HG02852 (cell line): ENCODE results near the gene PPP6R1.
A peak's percentile ranks its signal among the peaks of the same experiment; 100 is the strongest.

Source experiments
- ATAC-seq: cut with Tn5 transposase; IDR thresholded peaks from one replicate; pipeline ENCODE4 v1.9.1; 2021; ENCODE audit warnings: mild to moderate bottlenecking, moderate library complexity; ENCODE audit not compliant: unreplicated experiment

The PPP6R1 gene

GRCh38 chr19:55279770-55280643 is 21.2 kb upstream of the PPP6R1 start, which contains the start of gene HSPBP1:
Gene HSPBP1 (minus strand): TSS chr19:55280110. CDS start chr19:55279608, 502 bp downstream.
- peak; percentile 75 for ATAC-seq

- no peak for ATAC-seq
These were observed 20.5 kb upstream of the PPP6R1 start for GRCh38 chr19:55279340-55279739.

GRCh38 chr19:55278391-55279135 is 19.7 kb upstream of the PPP6R1 start:
- no peak for ATAC-seq

GRCh38 chr19:55277494-55277893 is 18.7 kb upstream of the PPP6R1 start:
- ATAC-seq = no peak

GRCh38 chr19:55276720-55277430 is 18.1 kb upstream of the PPP6R1 start:
- no peak for ATAC-seq

- ATAC-seq = peak; percentile 43
These were observed 17.3 kb upstream of the PPP6R1 start for GRCh38 chr19:55275851-55276719.

- no peak for ATAC-seq
These were observed 15.3 kb upstream of the PPP6R1 start for GRCh38 chr19:55273978-55274707.

GRCh38 chr19:55272142-55272541 is 13.3 kb upstream of the PPP6R1 start:
- ATAC-seq = no peak

GRCh38 chr19:55270172-55270942 is 11.5 kb upstream of the PPP6R1 start:
- ATAC-seq = no peak

- no peak for ATAC-seq
These were observed 10.5 kb upstream of the PPP6R1 start for GRCh38 chr19:55269299-55269698.

GRCh38 chr19:55266840-55267239 is 8.0 kb upstream of the PPP6R1 start:
- ATAC-seq = no peak

- no peak for ATAC-seq
These were observed 7.6 kb upstream of the PPP6R1 start for GRCh38 chr19:55266404-55266803.

- no peak for ATAC-seq
These were observed 7.0 kb upstream of the PPP6R1 start for GRCh38 chr19:55265723-55266386.

GRCh38 chr19:55265173-55265572 is 6.4 kb upstream of the PPP6R1 start:
- no peak for ATAC-seq

- ATAC-seq = no peak
These were observed 5.7 kb upstream of the PPP6R1 start for GRCh38 chr19:55264531-55264930.

GRCh38 chr19:55262359-55262758 is 3.5 kb upstream of the PPP6R1 start:
- ATAC-seq = no peak

GRCh38 chr19:55261671-55262126 is 2.9 kb upstream of the PPP6R1 start:
- ATAC-seq = no peak

GRCh38 chr19:55259540-55260210 is 858 bp upstream of the PPP6R1 start:
- ATAC-seq = no peak
